Erythroblast (primary cell): ENCODE measurements around the gene METTL21C.

Experiments
- GATA1 ChIP-seq: IDR thresholded peaks from 2 replicates; pipeline ENCODE4 v1.6.1; 2011; ENCODE audit warnings: low read depth, mild to moderate bottlenecking, control low read depth, low read length, moderate library complexity
- POLR2A ChIP-seq: IDR thresholded peaks from 2 replicates; pipeline ENCODE4 v1.6.1; 2011; ENCODE audit warnings: mild to moderate bottlenecking, low read length

- TF ChIP-seq POLR2A = no peak
- no peak for TF ChIP-seq GATA1
Observed at GRCh38 chr13:102699504-102699903, 4.7 kb upstream of the METTL21C start.
